ENCODE results near the gene PNMA8A. TPM values are rescaled to one million over a fixed set of nuclear protein-coding genes. Genes with fewer than 3 reads are reported as not detected.

PNMA8A gene
- total and polyA plus RNA-seq, 2 donors (not counting 1 experiment from before 2014, with no cell fraction given), result not detected

DNA sequence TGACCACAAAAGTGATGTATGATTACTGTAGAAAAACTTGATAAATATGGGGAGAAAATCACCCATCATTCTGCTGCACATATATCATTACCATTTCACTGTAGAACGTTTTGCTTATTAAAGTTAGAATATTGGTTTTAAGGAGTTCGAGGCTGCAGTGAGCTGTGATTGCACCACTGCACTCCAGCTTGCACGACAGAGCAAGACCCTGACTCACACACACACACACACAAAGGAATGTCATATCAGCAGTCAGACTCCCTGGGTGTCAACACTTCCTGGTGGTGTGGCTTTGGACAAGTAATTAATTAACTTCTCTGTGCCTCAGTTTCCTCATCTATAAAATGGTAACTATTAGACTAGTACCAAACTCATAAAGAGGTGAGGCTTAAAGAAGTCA is 11.3 kb upstream of the PNMA8A start:
- intact Hi-C loops (cut with micrococcal nuclease), result no loop called here
- Mint-ChIP-seq H3K27me3 (peaks cover 54% of the 10 kb centered on the region), H3K4me1 (peaks cover 2% of the 10 kb centered on the region), H3K9me3 (ENCODE audit: insufficient read depth) (no peaks in the 10 kb centered on the region), H3K4me3 (no peak overlapping the region), H3K27ac (no peak overlapping the region)
- Histone ChIP-seq H3K4me2 (replicated peaks; ENCODE audit: low read depth, low read length, poor library complexity, severe bottlenecking) (no peak overlapping the region), H3K27ac (ENCODE audit: low read length in 2 of 2) (no peak overlapping the region), H3K4me1 (ENCODE audit: control insufficient read depth in 2 of 2, insufficient read depth in 2 of 2, low read length in 2 of 2) (peaks cover 4 to 8% of the 10 kb centered on the region in 2 donors), H4K20me1 (ENCODE audit: control insufficient read depth, insufficient read depth, low read length, poor library complexity, severe bottlenecking) (no peaks in the 10 kb centered on the region), H3K4me3 (ENCODE audit: control extremely low read depth in 1 of 5, extremely low read depth in 1 of 5, insufficient read depth in 1 of 5, low read depth in 2 of 5, low read length in 4 of 5) (no peak overlapping the region), H2AFZ (ENCODE audit: insufficient read depth, low read depth, low read length, poor library complexity, severe bottlenecking) (no peak overlapping the region), H3K27me3 (replicated peaks in 1 of 4; ENCODE audit: control extremely low read depth in 1 of 4, control insufficient read depth in 3 of 4, insufficient read depth in 4 of 4, low read length in 3 of 4) (peaks cover 0 to 26% (median 10%) of the 10 kb centered on the region in 4 experiments), H3K9me3 (ENCODE audit: control extremely low read depth in 1 of 3, control insufficient read depth in 2 of 3, insufficient read depth in 1 of 3, low read length in 2 of 3) (peaks cover 0 to 7% (median 0%) of the 10 kb centered on the region in 3 donors), H3K36me3 (replicated peaks in 1 of 2; ENCODE audit: control extremely low read depth in 1 of 2, control insufficient read depth in 1 of 2, extremely low read depth in 1 of 2, insufficient read depth in 2 of 2, low read length in 1 of 2) (no peaks in the 10 kb centered on the region), H3K79me2 (ENCODE audit: control insufficient read depth, insufficient read depth, low read length) (no peaks in the 10 kb centered on the region), H3K9ac (ENCODE audit: low read length) (no peak overlapping the region)
- no CpG with 5 or more reads among the region's 3 CpGs for WGBS (ENCODE audit: insufficient coverage)
- no peak for TF ChIP-seq EZH2 (IDR thresholded peaks at IDR 0.05; ENCODE audit: borderline replicate concordance, insufficient read depth, low read depth, low read length, poor library complexity, severe bottlenecking)
- TF ChIP-seq, protein P1, sequence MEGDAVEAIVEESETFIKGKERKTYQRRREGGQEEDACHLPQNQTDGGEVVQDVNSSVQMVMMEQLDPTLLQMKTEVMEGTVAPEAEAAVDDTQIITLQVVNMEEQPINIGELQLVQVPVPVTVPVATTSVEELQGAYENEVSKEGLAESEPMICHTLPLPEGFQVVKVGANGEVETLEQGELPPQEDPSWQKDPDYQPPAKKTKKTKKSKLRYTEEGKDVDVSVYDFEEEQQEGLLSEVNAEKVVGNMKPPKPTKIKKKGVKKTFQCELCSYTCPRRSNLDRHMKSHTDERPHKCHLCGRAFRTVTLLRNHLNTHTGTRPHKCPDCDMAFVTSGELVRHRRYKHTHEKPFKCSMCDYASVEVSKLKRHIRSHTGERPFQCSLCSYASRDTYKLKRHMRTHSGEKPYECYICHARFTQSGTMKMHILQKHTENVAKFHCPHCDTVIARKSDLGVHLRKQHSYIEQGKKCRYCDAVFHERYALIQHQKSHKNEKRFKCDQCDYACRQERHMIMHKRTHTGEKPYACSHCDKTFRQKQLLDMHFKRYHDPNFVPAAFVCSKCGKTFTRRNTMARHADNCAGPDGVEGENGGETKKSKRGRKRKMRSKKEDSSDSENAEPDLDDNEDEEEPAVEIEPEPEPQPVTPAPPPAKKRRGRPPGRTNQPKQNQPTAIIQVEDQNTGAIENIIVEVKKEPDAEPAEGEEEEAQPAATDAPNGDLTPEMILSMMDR (IDR thresholded peaks at IDR 0.05), result no peak
- DNase-seq (no peak), ATAC-seq (ENCODE audit: low read depth) (no peak)
- CTCF ChIA-PET, result interaction anchor here (0.6 kb wide), 1 partner anchor 21 kb away, joined by 4 read pairs; no protein-coding TSS in a partner anchor
- POLR2A ChIA-PET, result no interaction called here

GRCh38 chr19:46481947-46482346 is 10.6 kb upstream of the PNMA8A start:
- ChIA-PET CTCF (no interaction called here), POLR2A (no interaction called here)
- peaks cover 48% of the 10 kb centered on the region for H3K27me3 Mint-ChIP-seq
- no peaks in the 10 kb centered on the region for H3K9me3 Mint-ChIP-seq (ENCODE audit: insufficient read depth)
- ATAC-seq (ENCODE audit: low read depth), result no peak
- H2AFZ ChIP-seq (ENCODE audit: insufficient read depth, low read depth, low read length, poor library complexity, severe bottlenecking), result no peak overlapping the region
- no peaks in the 10 kb centered on the region for H4K20me1 ChIP-seq (ENCODE audit: control insufficient read depth, insufficient read depth, low read length, poor library complexity, severe bottlenecking)
- no peak overlapping the region for H3K4me3 ChIP-seq (ENCODE audit: control extremely low read depth in 1 of 5, extremely low read depth in 1 of 5, insufficient read depth in 1 of 5, low read depth in 2 of 5, low read length in 4 of 5)
- H3K4me3 Mint-ChIP-seq, result no peak overlapping the region
- no peak overlapping the region for H3K9ac ChIP-seq (ENCODE audit: low read length)
- peaks cover 0 to under 1% (median 0%) of the 10 kb centered on the region in 3 donors for H3K9me3 ChIP-seq (ENCODE audit: control extremely low read depth in 1 of 3, control insufficient read depth in 2 of 3, insufficient read depth in 1 of 3, low read length in 2 of 3)
- WGBS (ENCODE audit: insufficient coverage), result 45% methylated on average over 3 of the region's 5 CpGs
- no peak overlapping the region for H3K27ac Mint-ChIP-seq
- intact Hi-C loops (cut with micrococcal nuclease), result no loop called here
- H3K36me3 ChIP-seq (replicated peaks in 1 of 2; ENCODE audit: control extremely low read depth in 1 of 2, control insufficient read depth in 1 of 2, extremely low read depth in 1 of 2, insufficient read depth in 2 of 2, low read length in 1 of 2), result no peaks in the 10 kb centered on the region
- DNase-seq, result no peak
- H3K4me1 ChIP-seq (ENCODE audit: control insufficient read depth in 2 of 2, insufficient read depth in 2 of 2, low read length in 2 of 2), result peaks cover 0 to 2% of the 10 kb centered on the region in 2 donors
- no peak overlapping the region for H3K4me2 ChIP-seq (replicated peaks; ENCODE audit: low read depth, low read length, poor library complexity, severe bottlenecking)
- no peak overlapping the region for H3K27ac ChIP-seq (ENCODE audit: low read length in 2 of 2)
- H3K4me1 Mint-ChIP-seq, result peaks cover 1% of the 10 kb centered on the region
- no peak for TF ChIP-seq EZH2 (IDR thresholded peaks at IDR 0.05; ENCODE audit: borderline replicate concordance, insufficient read depth, low read depth, low read length, poor library complexity, severe bottlenecking)
- TF ChIP-seq, protein P1 (IDR thresholded peaks at IDR 0.05), result no peak
- no peaks in the 10 kb centered on the region for H3K79me2 ChIP-seq (ENCODE audit: control insufficient read depth, insufficient read depth, low read length)
- peaks cover 0 to 19% (median 6%) of the 10 kb centered on the region in 4 experiments for H3K27me3 ChIP-seq (replicated peaks in 1 of 4; ENCODE audit: control extremely low read depth in 1 of 4, control insufficient read depth in 3 of 4, insufficient read depth in 4 of 4, low read length in 3 of 4)

Measured in B cell (primary cell).